ENCODE data around the gene HMGCR. TPM values are rescaled to one million over a fixed set of nuclear protein-coding genes. Genes with fewer than 3 reads are reported as not detected.

The HMGCR gene
- polyA plus RNA-seq, 4 donors: 77.1 to 79.4 (median 77.9) TPM

DNA sequence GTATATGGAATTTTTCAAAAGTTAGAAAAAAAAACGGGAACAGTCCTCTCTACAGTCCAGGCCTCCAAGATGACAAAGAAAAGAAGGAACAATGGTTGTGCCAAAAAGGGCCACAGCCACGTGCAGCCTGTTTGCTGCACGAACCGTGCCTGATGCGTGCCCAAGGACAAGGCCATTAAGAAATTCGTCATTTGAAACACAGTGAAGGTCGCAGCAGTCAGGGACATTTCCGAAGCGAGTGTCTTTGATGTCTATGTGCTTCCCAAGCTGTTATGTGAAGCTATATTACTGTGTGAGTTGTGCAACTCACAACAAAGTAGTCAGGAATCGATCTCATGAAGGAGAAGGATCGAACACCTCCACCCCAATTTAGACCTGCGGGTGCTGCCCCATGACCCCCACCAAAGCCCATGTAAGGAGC is 37.4 kb downstream of the HMGCR start:
- DNase-seq (ENCODE audit: low read depth in 4 of 4, low spot score in 2 of 4): peak in 1 of 4 donors; percentile 0

DNA sequence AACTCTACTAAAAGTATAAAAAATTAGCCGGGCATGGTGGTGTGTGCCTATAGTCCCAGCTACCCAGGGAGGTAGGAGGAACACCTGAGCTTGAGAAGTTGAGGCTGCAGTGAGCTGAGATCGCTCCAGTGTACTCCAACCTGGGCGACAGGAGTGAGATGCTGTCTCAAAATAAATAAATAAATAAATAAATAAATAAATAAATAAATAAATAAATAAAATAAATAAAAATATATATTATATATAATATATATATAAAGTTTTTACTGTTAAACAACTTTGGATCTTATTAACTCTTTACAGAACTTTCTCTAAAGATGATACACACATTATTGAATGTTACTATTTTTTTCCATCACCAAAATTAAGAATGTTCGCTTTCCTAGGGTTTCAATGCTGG is 38.4 kb downstream of the HMGCR start:
- no peak for DNase-seq (ENCODE audit: low read depth in 4 of 4, low spot score in 2 of 4)

GRCh38 chr5:75380099-75380498 is 43.1 kb downstream of the HMGCR start:
- no peak for DNase-seq (ENCODE audit: low read depth in 4 of 4, low spot score in 2 of 4)

DNA sequence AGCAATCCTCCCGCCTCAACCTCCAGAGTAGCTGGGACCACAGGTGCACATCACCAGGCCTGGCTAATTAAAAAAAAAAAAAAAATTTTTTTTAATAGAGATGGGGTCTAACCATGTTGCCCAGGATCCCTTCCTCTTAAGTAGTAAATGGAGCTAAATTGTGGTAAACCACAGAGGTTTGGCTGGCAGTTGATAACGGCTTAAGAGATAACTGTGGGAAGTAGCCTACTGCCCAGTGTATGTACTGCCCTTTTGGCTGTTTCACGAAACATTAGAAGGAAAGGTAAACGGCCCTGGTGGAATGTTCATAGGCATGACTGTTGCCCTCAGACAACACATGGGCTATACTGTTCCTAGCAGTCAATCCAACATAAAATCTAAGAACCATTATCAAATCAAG is 44.4 kb downstream of the HMGCR start:
- no peak for DNase-seq (ENCODE audit: low read depth in 4 of 4, low spot score in 2 of 4)

DNA sequence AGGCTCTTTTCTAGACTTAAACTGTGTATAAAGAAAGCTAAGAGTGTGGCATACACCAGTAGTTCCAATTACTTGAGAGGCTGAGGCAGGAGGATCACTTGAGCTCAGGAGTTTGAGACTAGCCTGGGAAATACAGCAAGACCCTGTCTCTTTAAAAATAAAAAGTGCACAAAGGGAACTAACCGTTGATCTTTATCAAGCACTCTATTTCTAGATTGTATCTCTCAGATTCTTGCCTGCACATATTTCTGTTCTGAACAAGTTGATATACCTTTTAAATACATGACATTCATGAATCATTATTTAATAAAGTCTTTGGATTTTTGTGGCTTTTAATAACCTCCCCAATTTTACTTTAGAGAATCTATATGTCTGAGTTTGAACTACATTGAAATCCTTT is 47.2 kb downstream of the HMGCR start:
- no peak for DNase-seq (ENCODE audit: low read depth in 4 of 4, low spot score in 2 of 4)

- DNase-seq (ENCODE audit: low read depth in 4 of 4, low spot score in 2 of 4): no peak
Observed at GRCh38 chr5:75387806-75388205, 50.8 kb downstream of the HMGCR start.

DNA sequence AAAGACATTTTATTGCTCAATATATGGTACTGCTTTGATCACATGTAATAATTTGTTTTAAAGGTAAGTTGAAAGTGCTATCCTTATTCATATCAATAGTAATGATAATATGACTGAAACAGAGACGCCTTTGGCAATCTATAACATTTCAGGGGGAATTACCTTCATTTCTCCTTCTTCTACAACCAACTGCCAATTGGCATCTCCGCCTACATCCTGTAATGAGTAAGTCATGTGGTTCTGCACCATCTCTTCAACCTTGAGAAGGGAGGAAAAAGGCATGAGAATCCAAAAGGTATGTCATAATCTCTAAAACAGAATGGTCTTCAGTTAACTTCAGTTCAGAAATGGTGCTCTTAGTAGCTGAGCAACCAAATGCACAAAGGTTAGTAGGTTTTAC is 52.4 kb downstream of the HMGCR start:
- no peak for DNase-seq (ENCODE audit: low read depth in 4 of 4, low spot score in 2 of 4)

GRCh38 chr5:75395277-75395676 is 58.3 kb downstream of the HMGCR start:
- no peak for DNase-seq (ENCODE audit: low read depth in 4 of 4, low spot score in 2 of 4)

DNA sequence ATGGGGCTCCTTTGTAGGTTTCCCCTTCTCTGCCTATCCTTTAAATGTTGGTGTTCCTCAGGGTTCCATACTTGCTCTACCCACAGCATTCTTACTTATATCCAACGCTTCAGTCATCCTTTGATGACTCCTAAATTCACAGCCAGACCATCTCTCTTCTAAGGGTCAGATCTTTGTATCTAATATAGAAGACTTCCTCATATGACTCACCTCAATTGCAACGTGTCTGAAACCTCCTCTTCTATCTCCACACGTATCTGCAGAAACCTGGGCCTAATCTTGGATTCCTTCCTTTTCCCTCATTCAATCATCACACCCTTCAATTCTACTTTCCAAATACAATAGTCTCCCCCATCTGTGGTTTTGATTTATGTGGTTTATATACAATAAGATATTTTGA is 68.3 kb downstream of the HMGCR start:
- DNase-seq (ENCODE audit: low read depth in 4 of 4, low spot score in 2 of 4): no peak

Other genes with a start within 250 kb of the HMGCR start
- gene ANKRD31, start 100.3 kb upstream of the HMGCR start, polyA plus RNA-seq (ENCODE audit: insufficient read length in 4 of 4): under 1 TPM; 0.47 to 0.66 (median 0.59) TPM
- 10 to 100 TPM; 52.7 to 65.5 (median 60.1) TPM for gene CERT1, start 174.4 kb downstream of the HMGCR start, polyA plus RNA-seq (ENCODE audit: insufficient read length in 4 of 4)
- 10 to 100 TPM; 24.6 to 37.1 (median 30.2) TPM for gene POLK, start 174.7 kb downstream of the HMGCR start, polyA plus RNA-seq (ENCODE audit: insufficient read length in 4 of 4)